ENCODE data around the gene SPATA2.
"Not testable (repeated sequence)": the region's sequence is repeated elsewhere in the genome, so short reads cannot be mapped to it uniquely, and the experiment has no call there.

SPATA2 gene, protein sequence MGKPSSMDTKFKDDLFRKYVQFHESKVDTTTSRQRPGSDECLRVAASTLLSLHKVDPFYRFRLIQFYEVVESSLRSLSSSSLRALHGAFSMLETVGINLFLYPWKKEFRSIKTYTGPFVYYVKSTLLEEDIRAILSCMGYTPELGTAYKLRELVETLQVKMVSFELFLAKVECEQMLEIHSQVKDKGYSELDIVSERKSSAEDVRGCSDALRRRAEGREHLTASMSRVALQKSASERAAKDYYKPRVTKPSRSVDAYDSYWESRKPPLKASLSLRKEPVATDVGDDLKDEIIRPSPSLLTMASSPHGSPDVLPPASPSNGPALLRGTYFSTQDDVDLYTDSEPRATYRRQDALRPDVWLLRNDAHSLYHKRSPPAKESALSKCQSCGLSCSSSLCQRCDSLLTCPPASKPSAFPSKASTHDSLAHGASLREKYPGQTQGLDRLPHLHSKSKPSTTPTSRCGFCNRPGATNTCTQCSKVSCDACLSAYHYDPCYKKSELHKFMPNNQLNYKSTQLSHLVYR

GRCh38 chr20:49915380-49916145, at the start of gene SPATA2:
TSS of gene SPATA2 (minus strand) at chr20:49915529. CDS start at chr20:49908490, 7,039 bp downstream.
- POLR2A ChIA-PET, result interaction anchor here (0.9 to 1.4 kb wide), 5 partner anchors 9 to 185 kb away, joined by 3 to 6 read pairs (median 3); partner anchors contain the start of gene RNF114
- TF ChIP-seq, protein P1, sequence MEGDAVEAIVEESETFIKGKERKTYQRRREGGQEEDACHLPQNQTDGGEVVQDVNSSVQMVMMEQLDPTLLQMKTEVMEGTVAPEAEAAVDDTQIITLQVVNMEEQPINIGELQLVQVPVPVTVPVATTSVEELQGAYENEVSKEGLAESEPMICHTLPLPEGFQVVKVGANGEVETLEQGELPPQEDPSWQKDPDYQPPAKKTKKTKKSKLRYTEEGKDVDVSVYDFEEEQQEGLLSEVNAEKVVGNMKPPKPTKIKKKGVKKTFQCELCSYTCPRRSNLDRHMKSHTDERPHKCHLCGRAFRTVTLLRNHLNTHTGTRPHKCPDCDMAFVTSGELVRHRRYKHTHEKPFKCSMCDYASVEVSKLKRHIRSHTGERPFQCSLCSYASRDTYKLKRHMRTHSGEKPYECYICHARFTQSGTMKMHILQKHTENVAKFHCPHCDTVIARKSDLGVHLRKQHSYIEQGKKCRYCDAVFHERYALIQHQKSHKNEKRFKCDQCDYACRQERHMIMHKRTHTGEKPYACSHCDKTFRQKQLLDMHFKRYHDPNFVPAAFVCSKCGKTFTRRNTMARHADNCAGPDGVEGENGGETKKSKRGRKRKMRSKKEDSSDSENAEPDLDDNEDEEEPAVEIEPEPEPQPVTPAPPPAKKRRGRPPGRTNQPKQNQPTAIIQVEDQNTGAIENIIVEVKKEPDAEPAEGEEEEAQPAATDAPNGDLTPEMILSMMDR (IDR thresholded peaks at IDR 0.05; ENCODE audit: insufficient read depth, low read length, missing control alignments), result no peak
- CTCF ChIA-PET, result interaction anchor here (0.8 to 3.5 kb wide), 14 partner anchors 10 to 377 kb away, joined by 3 to 20 read pairs (median 4); no protein-coding TSS in a partner anchor
- peak within 1 kb of the TSS; percentile 96 for H3K4me3 ChIP-seq (ENCODE audit: low read depth, low read length)
- DNase-seq (ENCODE audit: low read depth, low spot score), result peak; percentile 60

DNA sequence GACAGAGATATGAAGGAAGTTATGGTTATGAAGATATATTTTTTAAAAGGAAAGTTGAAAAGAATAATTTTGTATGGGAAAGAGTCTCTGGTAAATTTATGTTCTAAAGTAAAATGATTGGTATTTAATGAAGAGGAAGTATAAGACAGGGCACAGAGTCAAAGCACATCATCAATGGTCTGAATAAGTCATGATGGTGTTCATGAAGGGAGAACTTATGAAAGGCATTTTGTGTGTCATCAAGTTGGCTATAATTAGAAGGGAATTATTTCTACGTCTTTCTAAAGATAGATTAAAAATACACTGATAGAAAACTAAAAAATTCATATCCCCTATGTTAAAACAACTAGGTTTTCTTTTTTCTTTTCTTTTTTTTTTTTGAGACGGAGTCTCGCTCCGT, 46.1 kb upstream of the SPATA2 start:
- TF ChIP-seq, protein P1 (IDR thresholded peaks at IDR 0.05; ENCODE audit: insufficient read depth, low read length, missing control alignments), result no peak
- no peak overlapping the region for H3K4me3 ChIP-seq (ENCODE audit: low read depth, low read length)
- DNase-seq (ENCODE audit: low read depth, low spot score), result no peak
- ChIA-PET POLR2A (no interaction called here), CTCF (interaction anchor here (1.6 to 12.8 kb wide), 2 partner anchors 16 to 110 kb away, joined by 3 to 147 read pairs; no protein-coding TSS in a partner anchor)

- CTCF ChIA-PET, result interaction anchor here (1.2 to 2.4 kb wide), 2 partner anchors 22 to 114 kb away, joined by 3 to 13 read pairs; no protein-coding TSS in a partner anchor
- POLR2A ChIA-PET; DNase-seq (ENCODE audit: low read depth, low spot score); H3K4me3 ChIP-seq (ENCODE audit: low read depth, low read length): not testable (repeated sequence)
These were observed 42.0 kb upstream of the SPATA2 start for GRCh38 chr20:49957089-49957938.

GRCh38 chr20:49956689-49957088, 41.4 kb upstream of the SPATA2 start:
- no peak for DNase-seq (ENCODE audit: low read depth, low spot score)

DNA sequence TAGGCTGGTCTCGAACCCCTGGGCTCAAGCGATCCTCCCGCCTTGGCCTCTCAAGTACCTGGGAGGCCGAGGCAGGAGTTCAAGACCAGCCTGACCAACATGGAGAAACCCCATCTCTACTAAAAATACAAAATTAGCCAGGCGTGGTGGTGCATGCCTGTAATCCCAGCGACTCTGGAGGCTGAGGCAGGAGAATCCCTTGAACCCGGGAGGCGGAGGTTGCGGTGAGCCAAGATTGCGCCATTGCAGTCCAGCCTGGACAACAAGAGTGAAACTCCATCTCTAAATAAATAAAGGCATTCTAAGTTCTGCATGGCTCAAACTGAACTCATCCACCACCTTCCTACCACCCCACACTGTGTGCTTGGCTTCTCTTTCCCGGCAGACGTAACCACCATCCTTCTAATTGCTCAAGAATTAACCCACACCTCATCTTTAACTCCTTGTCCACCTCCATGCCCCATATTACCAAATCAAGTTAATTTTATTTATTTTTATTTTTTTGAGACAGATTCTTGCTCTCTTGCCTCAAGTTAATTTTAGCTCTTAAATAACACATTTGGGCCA, 40.6 kb upstream of the SPATA2 start:
- DNase-seq (ENCODE audit: low read depth, low spot score); H3K4me3 ChIP-seq (ENCODE audit: low read depth, low read length); POLR2A ChIA-PET: not testable (repeated sequence)
- CTCF ChIA-PET, result interaction anchor here (1.1 to 6.7 kb wide), 3 partner anchors 23 to 129 kb away, joined by 3 to 44 read pairs (median 13); no protein-coding TSS in a partner anchor

More at GRCh38 chr20:49956689-49957088, 41.4 kb upstream of the SPATA2 start:
- ChIA-PET POLR2A (no interaction called here), CTCF (interaction anchor here (1.1 to 6.7 kb wide), 3 partner anchors 23 to 128 kb away, joined by 3 to 44 read pairs (median 13); no protein-coding TSS in a partner anchor)
- H3K4me3 ChIP-seq (ENCODE audit: low read depth, low read length), result no peak overlapping the region
- TF ChIP-seq, protein P1 (IDR thresholded peaks at IDR 0.05; ENCODE audit: insufficient read depth, low read length, missing control alignments), result no peak

DNA sequence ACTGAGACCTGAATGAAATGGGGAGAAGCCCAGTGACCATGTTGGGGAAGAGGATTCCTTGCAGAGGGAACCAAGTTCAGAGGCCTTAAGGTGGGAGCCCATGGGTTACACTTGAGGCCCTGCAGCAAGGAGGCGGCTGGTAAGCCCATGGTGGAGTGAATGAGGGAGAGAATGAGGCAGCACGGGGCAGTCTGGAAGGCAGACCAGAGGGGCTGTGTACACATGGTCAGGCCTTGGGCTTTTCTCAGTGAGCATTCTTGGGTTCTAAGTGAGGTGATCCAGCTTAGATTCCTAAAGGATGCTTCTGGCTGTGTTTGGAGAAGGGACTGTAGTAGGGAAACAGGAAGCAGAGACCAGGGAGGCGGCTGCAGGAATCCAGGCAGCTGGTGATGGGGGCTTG, 39.8 kb upstream of the SPATA2 start:
- ChIA-PET CTCF (interaction anchor here (0.7 to 6.7 kb wide), 2 partner anchors 24 to 116 kb away, joined by 3 to 44 read pairs; no protein-coding TSS in a partner anchor), POLR2A (interaction anchor here (0.5 kb wide), 1 partner anchor 285 kb away, joined by 3 read pairs; no protein-coding TSS in a partner anchor)
- no peak for DNase-seq (ENCODE audit: low read depth, low spot score)
- no peak overlapping the region for H3K4me3 ChIP-seq (ENCODE audit: low read depth, low read length)
- TF ChIP-seq, protein P1 (IDR thresholded peaks at IDR 0.05; ENCODE audit: insufficient read depth, low read length, missing control alignments), result no peak
